HG03565 (cell line): ENCODE results near the gene KRT72.

Source experiments
- ATAC-seq: cut with Tn5 transposase; IDR thresholded peaks from one replicate; pipeline ENCODE4 v1.9.1; 2021; ENCODE audit warnings: mild to moderate bottlenecking, moderate library complexity; ENCODE audit not compliant: unreplicated experiment

Gene KRT72

DNA sequence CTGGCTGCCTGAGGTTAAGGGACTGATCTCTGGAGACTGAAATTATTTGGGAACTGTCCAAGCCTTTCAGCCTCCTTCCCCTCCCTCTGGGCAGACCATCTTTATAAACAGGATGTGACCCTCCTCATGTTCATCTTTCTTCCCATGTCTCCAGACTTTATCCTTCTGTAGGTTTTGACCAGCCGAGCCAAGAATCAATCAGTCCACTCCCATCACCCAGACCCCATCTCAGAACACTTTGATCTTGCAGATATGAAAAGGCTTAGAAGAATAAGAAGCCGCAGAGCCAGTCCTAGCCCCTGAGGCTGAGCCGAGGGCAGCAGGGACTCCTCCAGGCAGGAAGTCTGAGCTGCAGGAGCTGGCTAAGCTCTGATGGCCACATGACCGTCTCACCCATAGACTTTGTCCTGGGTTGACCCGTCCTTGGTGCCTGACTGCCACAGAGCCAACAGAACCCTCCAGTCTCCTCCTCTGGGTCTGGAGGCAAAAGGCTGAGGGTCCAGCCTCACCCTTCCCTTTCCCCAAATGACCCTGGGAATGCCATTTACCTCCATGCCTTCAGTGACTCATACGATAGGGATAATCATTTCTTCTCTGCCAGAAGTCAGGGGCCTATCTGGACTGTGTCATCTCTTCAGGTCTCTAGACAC lies 49.9 kb downstream of the KRT72 start:
- ATAC-seq: no peak

DNA sequence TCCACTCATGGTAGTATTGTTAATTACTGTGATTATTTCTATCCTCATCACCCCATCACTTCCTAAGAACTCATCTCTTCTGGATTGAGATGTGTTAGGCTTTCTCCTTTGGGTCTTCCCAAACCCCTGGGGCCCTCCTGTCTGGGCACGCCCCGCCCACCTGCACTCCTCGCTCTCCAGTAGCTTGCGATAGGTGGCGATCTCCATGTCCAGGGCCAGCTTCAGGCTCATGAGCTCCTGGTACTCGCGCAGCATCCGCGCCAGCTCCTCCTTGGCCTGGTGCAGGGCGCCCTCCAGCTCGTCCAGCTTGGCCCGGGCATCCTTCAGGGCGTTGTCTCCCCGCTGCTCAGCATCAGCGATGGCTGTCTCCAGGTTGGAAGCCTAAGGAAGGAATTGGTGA lies 55.1 kb downstream of the KRT72 start:
- ATAC-seq: no peak

DNA sequence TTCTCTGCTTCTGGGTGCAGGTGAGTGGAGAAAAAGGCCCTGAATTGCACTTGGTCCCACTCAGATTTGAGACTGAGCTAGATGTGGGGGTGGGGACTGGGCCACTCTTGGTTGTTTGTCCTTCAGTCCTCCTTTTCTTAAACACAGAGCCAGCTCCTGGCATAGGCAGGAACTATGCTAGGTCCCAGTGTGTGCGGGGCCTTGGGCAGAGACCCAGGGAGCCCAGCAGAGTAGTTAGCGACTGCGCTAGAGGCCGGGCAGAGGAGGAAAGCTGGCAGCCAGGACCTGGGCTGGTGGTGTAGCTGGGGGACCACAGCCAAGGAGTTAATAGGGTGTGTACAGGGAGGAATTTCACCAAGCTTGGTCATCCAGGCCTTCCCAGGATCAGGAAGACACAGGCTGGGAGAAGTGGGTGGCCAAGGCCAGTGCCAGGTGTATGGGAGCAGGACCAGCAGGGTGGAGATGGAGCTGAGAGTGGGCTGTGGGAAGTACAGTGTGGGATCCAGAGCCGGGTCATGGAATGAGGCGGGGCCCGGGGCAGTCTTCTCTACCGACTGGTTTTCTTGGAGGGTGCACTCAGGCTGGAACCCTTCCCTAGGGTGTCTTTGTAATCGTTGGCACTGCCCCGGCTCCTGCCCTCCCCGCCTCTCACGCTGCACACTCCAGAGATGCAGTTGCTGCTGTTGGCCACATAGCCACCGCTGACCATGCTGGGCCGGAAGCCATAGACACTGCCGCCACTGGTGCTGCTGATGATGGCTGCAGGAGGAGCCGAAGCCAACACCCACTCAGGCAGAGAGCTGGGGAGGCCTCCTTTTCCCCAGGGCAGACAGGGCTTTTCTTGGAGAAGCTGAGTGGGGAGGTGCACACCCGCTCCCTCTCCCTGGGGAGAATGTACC lies 57.0 kb downstream of the KRT72 start:
- ATAC-seq: no peak

DNA sequence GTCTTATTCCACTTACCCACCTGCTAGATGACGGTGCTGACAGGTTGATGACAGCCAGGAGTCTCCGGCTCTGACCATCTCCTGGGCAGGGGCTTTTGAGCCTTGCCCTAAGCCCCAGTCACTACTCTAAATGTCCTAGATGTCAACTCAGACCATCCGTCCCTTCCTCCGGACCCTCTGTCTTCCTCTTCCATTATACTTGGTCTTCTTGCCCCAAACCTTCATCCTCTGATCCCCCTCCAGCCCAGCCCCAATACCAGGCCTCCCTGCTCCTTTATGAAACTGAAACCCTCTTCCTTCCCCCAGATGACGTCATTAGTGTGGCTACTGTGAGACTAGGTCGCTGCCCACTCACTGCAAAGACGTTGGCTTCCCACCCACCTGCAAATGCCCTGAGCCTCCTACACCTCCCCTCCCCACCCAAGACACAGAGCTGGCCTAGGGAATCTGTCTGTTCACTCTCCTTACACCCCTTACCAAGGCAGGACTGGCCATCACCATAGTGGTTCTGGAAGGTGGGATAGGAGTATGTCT lies 58.4 kb downstream of the KRT72 start:
- ATAC-seq: no peak

DNA sequence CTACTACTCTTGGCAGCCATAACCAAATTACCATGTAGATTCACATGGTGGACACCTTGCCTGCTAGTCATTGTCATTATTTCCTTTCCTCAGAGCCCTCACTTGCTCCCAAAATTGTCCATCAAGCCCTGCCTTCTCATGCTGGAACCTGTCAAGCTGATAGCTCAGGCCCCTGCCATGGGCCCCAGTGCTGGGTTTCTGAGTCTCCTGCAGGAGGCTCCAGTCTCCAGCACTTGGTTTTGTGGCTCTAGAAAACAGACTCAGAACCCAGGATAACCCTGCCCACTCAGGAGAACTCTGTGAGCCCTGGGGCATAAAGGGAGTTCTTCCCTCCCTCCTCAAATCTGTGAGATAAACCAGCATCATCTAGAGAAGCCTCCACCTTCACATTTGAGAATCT lies 59.1 kb downstream of the KRT72 start:
- no peak for ATAC-seq

DNA sequence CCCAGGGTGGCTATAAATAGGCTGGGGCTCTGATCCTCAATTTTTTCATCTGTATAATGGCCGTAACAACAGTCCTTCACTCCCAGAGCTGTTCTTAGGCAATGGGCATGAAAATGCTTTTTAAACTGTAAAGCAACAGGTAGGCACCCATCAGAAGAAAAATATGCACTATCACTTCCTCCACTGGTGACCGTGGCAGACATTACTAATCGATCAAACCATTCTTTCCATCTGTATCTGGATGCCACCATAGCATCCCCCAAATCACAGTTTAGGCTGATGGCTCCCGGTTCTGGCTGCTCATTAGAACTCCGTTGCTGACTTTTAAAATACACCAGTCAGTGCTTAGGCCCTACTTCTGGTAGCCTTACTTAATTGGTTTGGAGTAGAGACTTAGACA lies 59.6 kb downstream of the KRT72 start:
- no peak for ATAC-seq

DNA sequence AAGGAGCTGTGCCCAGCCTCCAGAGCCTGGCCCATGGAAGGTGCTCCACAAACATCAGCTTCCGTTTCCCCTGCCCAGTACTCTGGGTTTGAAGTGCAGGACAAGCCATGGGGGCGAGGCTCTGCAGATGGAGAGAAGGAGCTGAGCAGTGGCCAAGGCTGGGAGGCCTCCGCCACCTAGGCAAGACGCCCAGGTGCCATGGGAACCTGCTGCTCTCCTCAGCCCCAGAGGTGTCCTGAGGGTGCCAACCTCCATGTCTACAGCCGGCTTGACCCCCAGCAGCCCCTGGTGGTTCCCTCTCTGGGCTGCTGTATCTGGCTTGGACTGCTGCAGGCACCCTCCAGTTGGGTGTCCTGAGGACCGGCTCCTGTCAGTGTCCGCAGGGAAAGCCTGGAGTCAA lies 60.7 kb downstream of the KRT72 start:
- ATAC-seq: no peak

DNA sequence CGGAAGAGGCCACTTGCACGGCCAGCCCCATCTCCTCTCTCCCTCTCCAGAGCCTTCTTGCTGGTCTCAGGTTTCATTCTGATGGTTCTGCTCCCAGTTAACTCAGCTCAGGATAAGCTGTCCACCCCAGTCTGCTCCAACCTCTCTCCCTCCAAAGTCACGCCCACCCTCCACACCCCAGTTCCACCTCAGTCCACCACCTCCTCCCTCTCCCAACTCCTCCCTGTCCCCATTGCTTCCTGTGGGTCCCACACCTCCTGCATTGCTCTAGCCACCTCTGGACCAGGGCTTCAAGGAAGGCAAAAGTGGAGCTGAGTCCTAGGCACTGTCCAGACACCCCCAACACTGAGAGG lies 61.5 kb downstream of the KRT72 start:
- no peak for ATAC-seq

DNA sequence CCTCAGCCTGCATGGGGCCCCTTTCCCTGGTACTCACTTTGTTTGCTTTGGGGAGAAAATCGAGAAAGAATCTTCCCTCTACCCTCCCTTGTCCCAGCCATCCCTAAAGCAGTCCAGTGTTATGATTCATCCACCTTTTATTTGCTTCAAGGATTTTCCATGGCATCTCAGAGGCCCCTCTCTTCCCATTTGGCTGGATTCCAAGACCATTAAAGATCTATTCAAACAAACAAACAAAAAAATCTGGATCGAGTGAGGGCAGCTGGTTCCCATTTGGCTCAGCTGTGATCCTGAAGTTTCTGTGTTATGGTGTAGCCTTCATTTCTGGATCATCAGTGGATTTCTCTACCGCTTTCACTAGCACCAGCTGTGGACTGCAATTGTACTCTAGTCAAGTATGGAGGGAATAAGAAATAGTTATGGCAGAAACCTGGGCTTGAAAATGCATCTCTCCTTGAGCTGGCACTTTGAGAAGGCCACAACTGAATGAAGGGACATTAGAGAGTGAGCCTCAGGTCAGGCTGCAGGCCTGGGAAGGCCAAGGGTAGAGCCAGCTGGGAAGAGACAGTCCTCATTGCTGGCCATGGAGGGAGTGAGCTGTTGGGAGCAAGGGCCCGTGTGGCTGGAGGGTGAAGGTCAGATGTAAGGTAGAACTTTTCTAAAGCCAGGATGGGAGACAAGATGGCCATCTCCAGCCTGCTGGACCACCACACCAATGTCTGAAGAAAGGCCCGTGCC lies 62.0 kb downstream of the KRT72 start:
- ATAC-seq: no peak

DNA sequence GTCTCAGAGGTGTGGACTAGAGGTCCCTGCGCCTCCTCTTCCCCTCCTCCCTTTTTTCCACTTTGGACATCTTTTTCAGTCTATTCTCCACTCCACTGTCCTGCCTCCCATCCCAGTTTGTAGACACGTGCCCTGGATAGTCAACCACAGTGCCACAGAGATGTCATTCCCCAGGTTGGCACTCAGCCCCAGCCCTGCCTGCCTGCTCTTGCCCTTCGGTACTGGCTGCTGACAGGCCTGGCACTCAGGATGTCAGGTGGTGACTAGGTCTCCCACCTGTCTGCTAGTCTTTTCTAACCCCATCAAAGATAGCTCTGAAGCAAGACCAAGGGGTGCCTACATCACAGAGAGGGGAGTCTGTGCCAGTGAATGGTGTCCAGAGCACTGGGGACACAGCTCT lies 64.2 kb downstream of the KRT72 start:
- no peak for ATAC-seq
